HPDE6-E6E7 (cell line): ENCODE measurements around the gene PSME3.

Source experiments
- DNase-seq: peaks from one replicate; pipeline ENCODE4 v3.0.0; 2011; ENCODE audit warnings: missing footprints; ENCODE audit errors: extremely low spot score

Gene PSME3

DNA sequence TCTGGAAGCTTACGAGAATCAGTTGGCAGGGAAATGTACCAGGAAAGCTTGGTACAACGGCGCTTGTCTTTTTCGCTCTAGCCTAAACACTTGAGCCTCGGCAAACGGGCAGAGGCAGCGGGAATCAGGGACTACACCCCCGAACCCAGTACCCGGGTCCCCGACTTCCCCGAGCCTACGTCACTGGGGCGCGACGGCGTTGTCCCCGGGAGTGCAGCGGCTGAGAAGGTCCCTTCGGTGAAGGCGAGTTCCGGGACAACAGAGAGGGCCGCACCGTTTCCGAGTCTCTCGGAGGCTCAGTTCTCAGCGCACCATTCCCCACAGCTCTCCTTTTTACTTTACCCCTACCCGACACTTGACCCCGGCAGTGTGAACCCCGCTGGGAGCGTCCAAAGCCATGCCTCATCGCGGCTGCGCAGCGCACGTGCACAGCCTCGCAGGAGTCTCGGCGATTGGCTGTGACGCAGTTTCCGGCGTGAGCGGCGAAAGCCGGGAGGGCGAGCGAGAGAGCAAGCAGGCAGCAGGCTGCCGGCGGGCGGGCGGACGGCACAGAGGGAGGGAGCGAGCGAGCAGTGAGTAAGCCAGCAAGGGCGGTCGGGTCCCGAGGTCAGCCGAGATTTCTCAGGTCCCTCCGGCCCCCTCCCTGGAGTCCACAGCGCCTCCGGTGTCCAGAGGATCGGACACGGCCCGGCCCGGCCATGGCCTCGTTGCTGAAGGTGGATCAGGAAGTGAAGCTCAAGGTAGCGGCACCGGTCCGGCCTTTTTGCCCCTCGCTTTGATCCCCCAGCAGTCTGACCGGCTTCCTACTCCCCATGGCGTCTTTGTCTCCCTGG is at the start of gene PSME3:
Gene PSME3, plus strand, starts transcription at position 464 of the 833 bp plus-strand sequence. Its CDS starts 235 bp downstream, at position 699.
- DNase-seq = peak; percentile 95

DNA sequence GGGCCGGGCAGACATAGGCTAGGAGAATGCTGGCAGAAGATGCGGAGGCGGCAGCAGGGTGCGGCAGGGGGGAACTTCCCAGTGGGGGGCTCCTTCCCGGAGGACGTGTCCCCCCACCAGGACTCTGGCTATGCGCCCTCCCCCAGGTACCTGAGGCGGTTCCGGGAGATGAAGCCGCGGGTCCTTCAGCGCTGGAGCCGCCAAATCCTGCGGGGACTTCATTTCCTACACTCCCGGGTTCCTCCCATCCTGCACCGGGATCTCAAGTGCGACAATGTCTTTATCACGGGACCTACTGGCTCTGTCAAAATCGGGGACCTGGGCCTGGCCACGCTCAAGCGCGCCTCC is 49.4 kb upstream of the PSME3 start:
- no peak for DNase-seq

DNA sequence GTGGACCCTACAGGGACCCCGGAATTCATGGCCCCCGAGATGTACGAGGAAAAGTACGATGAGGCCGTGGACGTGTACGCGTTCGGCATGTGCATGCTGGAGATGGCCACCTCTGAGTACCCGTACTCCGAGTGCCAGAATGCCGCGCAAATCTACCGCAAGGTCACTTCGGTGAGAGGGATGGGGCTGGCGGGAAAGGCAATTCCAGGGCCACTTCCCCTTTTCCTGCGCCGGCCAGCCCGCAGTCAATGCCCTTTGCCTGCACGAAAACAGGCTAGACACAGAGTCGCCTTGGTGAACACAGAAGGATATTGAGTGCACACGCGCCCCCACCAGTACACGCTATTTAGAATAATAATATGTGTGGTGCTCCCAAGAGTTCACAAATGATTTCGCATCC is 48.8 kb upstream of the PSME3 start:
- DNase-seq = no peak

GRCh38 chr17:42784811-42785592 is 48.2 kb upstream of the PSME3 start:
- no peak for DNase-seq

DNA sequence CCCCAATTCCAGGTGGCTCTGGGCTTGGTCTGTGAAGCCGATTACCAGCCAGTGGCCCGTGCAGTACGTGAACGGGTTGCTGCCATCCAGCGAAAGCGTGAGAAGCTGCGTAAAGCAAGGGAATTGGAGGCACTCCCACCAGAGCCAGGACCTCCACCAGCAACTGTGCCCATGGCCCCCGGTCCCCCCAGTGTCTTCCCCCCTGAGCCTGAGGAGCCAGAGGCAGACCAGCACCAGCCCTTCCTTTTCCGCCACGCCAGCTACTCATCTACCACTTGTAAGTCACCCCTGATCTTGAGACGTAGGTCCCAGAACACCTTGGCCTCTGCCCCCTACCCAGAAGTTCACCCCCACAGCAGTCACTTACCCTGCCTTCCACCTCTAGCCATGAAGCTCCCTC is 45.9 kb upstream of the PSME3 start:
- no peak for DNase-seq

DNA sequence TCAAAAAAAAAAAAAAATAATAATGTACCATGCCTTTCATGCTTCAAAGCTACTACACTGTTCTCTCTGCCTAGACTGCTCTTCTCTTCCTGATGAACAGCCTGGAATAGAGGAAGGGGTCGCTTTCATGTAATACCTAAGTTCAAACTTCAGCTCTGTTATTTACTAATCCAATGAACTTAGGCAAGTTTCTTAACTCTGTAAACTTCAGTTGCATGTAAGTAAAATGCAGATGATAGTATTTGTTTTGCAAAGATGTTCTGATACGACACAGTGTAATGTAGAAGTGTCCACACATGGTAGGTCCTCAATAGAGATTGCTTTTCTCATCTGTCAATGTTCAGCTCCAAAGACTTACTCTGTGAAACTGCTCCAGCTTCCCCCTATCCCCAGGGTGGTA is 41.2 kb upstream of the PSME3 start:
- no peak for DNase-seq

- DNase-seq = no peak
Measured at GRCh38 chr17:42792545-42792944, 40.7 kb upstream of the PSME3 start.

DNA sequence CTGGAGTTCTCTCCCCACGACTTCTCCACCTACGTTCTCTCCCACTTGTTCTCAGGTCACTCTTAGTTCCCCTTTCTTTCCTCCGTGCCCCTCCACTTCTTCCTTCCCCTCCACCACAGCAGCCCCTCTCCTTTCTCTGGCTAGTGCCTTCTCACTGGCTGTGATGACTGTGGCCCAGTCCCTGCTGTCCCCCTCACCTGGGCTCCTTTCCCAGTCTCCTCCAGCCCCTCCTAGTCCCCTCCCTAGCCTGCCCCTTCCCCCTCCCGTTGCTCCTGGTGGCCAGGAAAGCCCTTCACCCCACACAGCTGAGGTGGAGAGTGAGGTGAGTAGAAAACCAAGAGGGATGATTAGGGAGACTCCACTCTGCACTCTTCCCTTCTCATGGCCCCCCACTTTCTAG is 38.1 kb upstream of the PSME3 start:
- DNase-seq = no peak

GRCh38 chr17:42795465-42795864 is 37.7 kb upstream of the PSME3 start:
- no peak for DNase-seq

DNA sequence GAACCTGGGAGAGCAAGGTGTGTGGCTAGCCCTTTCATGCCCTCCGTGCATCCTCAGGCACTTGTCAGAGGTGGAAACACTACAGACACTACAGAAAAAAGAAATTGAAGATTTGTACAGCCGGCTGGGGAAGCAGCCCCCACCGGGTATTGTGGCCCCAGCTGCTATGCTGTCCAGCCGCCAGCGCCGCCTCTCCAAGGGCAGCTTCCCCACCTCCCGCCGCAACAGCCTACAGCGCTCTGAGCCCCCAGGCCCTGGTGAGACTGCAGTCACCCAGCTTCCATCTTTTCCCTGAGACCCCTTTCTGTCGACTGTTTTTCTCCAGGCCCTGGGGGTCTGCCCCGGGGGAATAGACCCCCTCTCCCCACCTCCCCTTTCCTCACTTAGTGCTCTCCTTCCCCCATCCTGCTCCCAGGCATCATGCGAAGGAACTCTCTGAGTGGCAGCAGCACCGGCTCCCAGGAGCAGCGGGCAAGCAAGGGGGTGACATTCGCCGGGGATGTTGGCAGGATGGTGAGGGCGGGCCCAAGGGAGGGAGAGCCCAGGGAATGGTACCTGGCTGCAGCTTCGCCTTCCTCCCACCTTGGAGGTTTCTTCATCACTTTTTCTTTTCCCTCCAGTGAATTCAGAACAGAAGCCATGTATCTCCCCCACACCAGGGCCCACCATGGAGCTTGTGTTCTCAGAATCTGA is 37.0 kb upstream of the PSME3 start:
- DNase-seq = no peak

- DNase-seq = no peak
Measured at GRCh38 chr17:42797067-42798007, 35.9 kb upstream of the PSME3 start.

DNA sequence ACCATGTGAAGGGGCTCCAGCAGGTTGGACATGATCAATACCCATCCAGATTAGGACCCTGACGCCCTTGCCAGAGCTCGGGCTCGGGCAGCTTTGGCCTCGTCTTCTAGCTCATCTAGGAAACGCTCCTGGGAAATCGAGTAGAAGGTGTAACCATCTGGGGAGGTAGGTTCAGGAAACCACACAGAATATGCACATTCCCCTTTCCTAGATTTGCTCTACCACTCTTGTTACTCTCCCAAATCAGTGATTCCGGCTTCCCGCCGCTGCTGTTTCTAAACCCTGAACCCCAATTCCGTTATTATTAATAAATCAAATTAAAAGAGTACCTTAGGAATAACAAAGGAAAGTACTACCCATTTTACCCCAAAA is 35.2 kb upstream of the PSME3 start:
- no peak for DNase-seq

DNA sequence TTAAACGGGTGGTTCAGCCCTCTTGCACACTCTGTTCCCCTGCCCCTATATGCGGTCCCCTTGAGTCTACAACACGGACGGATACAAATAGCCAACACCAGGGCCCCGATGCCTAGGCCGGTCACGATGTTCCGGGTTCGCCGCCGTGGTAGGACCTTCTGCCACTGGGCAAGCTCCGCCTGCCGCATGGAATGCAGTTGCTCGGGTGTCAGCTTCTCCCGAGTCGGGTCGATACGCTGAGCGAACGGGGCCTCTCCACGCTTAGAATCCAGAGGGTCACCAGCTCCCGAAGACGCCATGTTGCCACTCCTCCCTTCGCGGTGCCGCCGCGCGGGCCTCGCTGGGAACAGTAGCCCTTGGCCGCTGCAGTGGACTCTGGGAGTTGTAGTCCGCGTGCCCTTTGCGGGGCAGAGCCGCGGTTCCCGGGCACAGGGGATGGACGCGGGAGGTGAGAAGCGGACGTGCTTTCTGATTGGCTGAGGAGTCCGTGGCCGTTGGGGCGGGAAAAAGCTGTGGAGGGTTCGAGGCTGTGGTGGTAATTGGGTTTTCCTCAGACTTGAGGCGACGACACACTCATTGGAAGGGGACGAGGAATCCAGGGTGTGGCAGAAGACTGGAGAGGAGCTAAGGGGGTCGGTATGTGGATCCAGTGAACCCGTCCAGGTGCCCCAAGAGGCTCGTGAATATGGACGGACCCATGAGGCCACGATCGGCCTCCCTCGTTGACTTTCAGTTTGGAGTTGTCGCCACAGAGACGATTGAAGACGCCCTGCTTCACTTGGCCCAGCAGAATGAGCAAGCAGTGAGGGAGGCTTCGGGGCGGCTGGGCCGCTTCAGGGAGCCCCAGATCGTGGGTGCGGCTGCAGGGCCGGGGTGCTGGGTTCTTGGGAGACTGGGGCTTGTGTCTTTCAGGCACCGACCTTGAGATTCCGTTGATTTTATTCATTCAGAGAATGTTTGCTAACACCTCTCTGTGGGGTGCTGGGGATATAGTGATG is 34.5 kb upstream of the PSME3 start, which contains the start of the genes CNTD1 and COA3:
Gene CNTD1, plus strand, starts transcription at position 479 of the 998 bp plus-strand sequence. Its CDS starts 207 bp downstream, at position 686.
Gene COA3, minus strand, starts transcription at position 322 of the 998 bp plus-strand sequence. Its CDS starts 23 bp downstream, at position 299.
- DNase-seq = peak; percentile 91

GRCh38 chr17:42803074-42803883 is 29.9 kb upstream of the PSME3 start:
- DNase-seq = no peak

GRCh38 chr17:42804918-42805367 is 28.3 kb upstream of the PSME3 start:
- no peak for DNase-seq

GRCh38 chr17:42806249-42806648 is 26.9 kb upstream of the PSME3 start:
- DNase-seq = no peak

- DNase-seq = peak; percentile 58
Measured at GRCh38 chr17:42809250-42809649, 23.9 kb upstream of the PSME3 start.

DNA sequence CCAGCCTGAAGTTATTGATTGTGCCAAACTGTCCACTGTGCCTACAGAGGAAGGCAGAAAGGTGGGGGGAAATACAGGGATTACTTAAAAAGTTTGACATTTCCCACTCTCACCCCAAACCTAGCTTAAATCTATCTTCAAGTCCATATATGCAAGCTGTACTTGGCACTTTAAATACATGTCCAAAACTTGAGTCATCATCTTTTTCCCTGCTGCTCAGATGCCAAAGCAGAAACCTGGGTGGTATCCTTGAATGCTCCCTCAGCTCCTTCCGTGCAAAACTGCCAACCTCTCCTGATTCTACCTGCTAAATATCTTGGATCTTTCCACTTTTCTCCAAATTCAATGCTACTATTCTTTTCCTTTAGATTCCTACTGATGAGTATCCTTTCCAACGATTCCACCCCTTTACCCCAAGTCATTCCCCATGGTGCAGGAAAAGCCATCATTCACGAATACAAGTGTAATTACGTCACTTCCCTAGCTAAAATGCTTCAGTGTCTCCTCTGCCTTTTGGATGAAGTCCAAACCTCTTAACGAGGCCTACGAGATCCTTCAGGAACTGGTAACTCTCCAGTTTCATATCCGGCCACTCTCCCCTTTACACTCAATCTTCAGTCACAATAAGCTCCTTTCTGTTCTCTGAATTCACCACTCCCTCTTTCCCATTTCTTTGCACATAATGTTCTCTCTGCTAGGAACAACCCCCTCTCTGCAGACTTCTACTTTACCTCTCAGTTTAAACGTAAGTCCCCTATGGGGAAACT is 18.4 kb upstream of the PSME3 start:
- no peak for DNase-seq
